ENCODE data around the gene LRRD1.
"Not testable (repeated sequence)": the region's sequence is repeated elsewhere in the genome, so short reads cannot be mapped to it uniquely, and the experiment has no call there.

DNA sequence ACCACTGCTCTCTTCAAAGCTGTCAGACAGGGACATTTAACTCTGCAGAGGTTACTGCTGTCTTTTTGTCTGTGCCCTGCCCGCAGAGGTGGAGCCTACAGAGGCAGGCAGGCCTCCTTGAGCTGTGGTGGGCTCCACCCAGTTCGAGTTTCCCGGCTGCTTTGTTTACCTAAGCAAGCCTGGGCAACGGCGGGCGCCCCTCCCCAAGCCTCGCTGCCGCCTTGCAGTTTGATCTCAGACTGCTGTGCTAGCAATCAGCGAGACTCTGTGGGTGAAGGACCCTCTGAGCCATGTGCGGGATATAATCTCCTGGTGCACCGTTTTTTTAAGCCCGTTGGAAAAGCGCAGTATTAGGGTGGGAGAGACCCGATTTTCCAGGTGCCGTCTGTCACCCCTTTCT, 10.3 kb upstream of the LRRD1 start:
- not testable (repeated sequence) for TF ChIP-seq POLR2A (IDR thresholded peaks at IDR 0.05)
- TF ChIP-seq, protein P1, sequence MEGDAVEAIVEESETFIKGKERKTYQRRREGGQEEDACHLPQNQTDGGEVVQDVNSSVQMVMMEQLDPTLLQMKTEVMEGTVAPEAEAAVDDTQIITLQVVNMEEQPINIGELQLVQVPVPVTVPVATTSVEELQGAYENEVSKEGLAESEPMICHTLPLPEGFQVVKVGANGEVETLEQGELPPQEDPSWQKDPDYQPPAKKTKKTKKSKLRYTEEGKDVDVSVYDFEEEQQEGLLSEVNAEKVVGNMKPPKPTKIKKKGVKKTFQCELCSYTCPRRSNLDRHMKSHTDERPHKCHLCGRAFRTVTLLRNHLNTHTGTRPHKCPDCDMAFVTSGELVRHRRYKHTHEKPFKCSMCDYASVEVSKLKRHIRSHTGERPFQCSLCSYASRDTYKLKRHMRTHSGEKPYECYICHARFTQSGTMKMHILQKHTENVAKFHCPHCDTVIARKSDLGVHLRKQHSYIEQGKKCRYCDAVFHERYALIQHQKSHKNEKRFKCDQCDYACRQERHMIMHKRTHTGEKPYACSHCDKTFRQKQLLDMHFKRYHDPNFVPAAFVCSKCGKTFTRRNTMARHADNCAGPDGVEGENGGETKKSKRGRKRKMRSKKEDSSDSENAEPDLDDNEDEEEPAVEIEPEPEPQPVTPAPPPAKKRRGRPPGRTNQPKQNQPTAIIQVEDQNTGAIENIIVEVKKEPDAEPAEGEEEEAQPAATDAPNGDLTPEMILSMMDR (IDR thresholded peaks at IDR 0.05) = not testable (repeated sequence)
